Fibroblast of villous mesenchyme (primary cell): ENCODE results near the gene COX7A2L. TPM values are rescaled to one million over a fixed set of nuclear protein-coding genes. Genes with fewer than 3 reads are reported as not detected.
A peak's percentile ranks its signal among the peaks of the same experiment; 100 is the strongest.

Experiments used
- DNase-seq: peaks from one replicate; pipeline ENCODE4 v3.0.0-alpha.2; 2010; ENCODE audit warnings: low read depth
- H3K4me3 ChIP-seq: 2 replicates; pipeline ENCODE4 v1.5.1; 2011; ENCODE audit warnings: low read depth, mild to moderate bottlenecking, low read length
- total RNA-seq: library from RNA; depleted of rRNA; stranded (reverse); fragments of >200 nt; gene quantifications from 2 replicates; pipeline ENCODE4 v1.2.3, GENCODE V29; 2012
- TF ChIP-seq, protein P1 (sequence below): IDR thresholded peaks from 2 replicates; pipeline ENCODE4 v1.5.1; 2012; ENCODE audit warnings: low read depth, mild to moderate bottlenecking, low read length; ENCODE audit not compliant: insufficient read depth

The COX7A2L gene
- total RNA-seq, 1 donor = 189 TPM

DNA sequence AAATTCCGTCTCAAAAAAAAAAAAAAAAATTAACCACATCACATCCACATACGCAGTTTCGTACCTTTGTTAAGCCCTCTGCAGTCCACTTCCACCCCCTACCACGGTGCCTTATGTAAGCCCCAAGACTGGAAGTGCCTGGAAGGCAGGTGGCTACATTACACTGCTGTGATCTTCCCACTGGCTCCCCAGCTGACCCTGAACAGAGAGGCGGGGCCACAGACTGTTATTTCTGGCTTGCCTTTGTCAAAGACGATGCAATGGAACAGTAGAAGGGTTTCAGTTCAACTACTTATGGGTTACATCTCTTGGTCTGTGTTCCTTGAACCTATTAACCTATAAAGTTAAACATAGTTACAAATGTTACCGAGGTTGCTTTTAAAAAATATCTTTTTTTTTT lies 15.7 kb upstream of the COX7A2L start:
- TF ChIP-seq, protein P1, sequence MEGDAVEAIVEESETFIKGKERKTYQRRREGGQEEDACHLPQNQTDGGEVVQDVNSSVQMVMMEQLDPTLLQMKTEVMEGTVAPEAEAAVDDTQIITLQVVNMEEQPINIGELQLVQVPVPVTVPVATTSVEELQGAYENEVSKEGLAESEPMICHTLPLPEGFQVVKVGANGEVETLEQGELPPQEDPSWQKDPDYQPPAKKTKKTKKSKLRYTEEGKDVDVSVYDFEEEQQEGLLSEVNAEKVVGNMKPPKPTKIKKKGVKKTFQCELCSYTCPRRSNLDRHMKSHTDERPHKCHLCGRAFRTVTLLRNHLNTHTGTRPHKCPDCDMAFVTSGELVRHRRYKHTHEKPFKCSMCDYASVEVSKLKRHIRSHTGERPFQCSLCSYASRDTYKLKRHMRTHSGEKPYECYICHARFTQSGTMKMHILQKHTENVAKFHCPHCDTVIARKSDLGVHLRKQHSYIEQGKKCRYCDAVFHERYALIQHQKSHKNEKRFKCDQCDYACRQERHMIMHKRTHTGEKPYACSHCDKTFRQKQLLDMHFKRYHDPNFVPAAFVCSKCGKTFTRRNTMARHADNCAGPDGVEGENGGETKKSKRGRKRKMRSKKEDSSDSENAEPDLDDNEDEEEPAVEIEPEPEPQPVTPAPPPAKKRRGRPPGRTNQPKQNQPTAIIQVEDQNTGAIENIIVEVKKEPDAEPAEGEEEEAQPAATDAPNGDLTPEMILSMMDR = no peak
- DNase-seq = no peak
- no peak overlapping the region for H3K4me3 ChIP-seq

DNA sequence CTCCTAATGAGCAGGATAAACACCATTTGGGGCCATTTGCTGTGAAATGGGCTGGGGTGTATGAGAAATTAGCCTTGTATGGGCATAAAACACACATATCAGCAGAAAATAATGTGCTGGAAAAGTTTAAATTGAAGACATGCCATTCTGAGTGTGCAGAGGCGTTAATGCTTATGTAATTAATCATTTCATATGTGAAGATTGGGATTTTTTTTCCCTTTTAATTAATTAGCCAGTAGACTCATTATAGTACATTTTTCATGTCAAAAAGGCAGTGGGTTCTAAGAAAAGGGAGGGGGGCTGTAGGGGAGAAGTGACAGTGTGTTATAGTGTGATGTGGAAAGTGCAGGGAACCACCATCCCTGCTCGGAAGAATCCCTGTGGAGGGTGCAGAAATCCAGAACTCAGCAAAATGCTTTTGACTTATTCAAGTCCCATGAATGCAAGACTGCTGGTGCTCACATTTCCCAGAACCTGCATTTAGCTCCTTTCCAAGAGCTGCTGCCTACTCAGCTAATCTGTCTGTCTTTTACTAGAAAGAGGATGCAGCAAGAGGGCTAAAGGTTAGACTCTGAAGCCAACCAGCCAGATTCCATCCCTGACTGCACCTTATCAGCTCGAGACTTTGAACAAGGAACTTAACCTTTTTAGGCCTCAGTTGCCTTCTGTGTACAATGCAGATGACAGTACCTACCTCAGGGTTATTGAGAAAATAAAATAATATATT lies 11.6 kb upstream of the COX7A2L start:
- TF ChIP-seq, protein P1 = no peak
- no peak overlapping the region for H3K4me3 ChIP-seq
- DNase-seq = no peak

DNA sequence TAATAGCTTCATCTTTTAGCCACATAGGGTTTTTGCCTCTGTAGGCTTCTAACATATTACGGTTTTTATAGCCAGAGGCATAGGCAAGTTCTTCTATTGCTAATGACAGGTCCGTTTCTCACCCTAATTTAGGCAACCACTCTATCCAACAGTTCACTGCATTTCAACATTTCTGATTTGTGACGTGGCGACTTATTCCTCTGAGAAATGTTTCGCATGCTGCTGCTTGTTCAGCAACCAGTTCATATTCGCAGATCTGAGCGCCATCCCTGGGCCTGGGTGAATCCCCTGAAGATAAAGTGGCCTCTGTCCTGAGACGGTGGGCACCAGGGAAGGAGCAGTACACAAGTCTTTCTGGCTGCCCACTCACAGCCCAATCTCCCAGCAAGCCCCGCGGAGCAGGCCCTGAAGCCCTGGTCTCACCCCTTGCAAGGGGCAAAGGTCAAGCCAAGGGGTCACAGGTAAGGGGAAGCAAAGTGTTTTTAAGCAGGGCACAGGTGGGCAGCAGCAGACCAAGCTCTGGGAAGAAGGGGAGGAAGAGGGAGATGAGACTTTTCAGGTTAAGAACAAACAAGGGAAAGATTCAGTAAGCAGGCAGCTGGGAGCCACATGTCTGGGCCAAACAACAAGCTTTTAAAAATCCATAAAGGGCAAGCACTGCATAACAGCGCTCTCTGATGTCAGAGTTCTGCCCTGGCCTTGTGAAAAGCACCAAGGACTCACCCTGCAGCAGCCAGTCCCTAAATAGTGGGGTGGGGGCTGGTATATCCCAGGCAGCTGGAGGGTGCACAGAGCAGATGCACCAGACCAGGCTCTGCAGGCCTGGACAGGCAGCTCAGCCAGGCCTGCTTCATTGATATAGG lies 10.8 kb upstream of the COX7A2L start:
- TF ChIP-seq, protein P1 = no peak
- DNase-seq = peak; percentile 63
- no peak overlapping the region for H3K4me3 ChIP-seq

DNA sequence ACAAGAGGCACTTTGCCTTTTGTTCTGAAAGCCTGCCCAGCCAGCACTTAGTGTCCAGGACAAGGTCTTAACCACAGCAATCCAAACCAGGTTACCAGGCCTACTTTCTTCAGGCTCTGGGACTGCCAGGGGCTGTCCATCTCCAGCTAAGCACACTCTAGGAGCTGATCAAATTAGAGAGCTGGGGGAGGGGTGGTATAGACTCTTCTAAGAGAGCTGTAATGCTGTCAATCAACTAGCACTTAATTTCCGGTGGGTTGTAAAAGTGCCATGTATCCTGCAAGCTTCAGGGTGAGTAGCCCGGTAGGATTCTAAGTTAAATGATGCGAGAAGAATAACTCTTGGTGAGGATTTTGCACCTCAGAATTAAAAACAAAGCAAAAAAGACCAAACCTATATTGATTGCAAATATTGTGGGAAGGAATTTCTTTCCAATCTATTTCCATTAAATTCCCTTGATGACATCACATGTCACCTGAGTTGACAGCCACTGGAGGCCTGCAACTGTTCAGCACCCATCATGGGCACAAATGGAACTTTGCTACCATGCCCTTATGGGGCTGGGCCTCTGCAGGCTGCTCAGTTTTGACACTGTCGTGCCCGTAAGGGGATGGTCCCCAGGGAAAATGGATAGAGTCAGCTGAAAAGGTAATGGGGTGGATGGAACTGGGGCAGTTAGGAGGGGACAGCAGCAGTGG lies 8.7 kb upstream of the COX7A2L start:
- H3K4me3 ChIP-seq = no peak overlapping the region
- TF ChIP-seq, protein P1 = no peak
- DNase-seq = no peak

DNA sequence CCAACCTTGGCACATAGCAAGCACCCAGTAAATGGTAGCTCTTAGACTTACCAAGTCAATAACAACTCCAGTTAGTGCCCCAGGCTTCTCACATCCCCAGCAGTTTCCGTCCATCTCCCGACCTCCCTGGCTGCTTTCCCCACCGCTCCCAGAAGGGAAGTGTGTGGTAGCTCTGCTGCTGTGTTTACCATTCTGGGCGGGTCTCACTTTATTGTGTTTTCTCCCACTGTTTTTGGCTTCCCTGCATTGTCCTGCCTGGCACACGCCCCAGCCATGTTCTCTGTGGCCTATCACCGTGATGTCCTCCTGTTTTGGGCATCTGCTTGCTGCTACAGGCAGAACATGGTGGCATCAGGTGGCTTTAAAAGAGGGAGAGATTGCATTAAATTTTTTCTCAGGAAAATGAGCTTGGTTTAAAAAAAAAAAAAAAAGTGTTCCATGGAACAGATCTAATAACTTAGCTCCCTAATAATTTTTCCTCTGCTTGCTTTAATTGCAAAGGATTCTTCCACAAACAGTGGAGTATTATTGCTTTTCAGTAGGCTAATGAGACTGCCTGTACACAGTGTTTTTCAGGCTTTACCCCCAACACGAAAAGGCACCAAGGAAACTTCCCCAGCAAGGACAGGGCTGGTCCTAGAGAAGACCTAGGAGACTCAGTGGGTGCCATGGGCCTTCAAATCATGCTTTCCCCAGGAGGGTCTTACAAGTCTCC lies 8.0 kb upstream of the COX7A2L start:
- TF ChIP-seq, protein P1 = no peak
- DNase-seq = no peak
- no peak overlapping the region for H3K4me3 ChIP-seq

DNA sequence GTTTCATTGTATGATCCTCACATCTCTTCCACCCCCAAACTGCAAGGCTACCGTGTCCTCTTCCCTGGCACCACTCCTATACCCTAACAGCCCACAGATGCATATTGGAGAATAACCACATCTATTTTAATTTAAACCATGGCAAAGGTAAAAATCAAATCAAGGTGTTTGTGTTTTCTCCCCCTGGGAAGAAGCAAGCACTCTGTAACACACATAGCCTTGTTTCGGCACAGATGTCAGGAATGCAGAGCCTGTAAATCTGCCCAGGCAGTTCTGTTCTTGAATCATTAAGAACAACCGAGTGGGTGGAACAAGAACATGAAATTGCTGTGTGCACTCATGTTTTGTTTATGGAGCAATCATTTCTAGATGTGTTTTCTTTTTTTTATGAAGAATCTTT lies 6.8 kb upstream of the COX7A2L start:
- TF ChIP-seq, protein P1 = no peak
- peak; percentile 54 for DNase-seq
- no peak overlapping the region for H3K4me3 ChIP-seq
